Ramos (cell line): ENCODE measurements around the gene CRYBB1.

Experiments used
- in situ Hi-C: fragments of 300-500 bp; cut with MboI; formaldehyde crosslinking; loops from one replicate; pipeline ENCODE4 v1.14.3; 2022; ENCODE audit warnings: low sequenced_read_pairs; ENCODE audit not compliant: unreplicated experiment

Gene CRYBB1

DNA sequence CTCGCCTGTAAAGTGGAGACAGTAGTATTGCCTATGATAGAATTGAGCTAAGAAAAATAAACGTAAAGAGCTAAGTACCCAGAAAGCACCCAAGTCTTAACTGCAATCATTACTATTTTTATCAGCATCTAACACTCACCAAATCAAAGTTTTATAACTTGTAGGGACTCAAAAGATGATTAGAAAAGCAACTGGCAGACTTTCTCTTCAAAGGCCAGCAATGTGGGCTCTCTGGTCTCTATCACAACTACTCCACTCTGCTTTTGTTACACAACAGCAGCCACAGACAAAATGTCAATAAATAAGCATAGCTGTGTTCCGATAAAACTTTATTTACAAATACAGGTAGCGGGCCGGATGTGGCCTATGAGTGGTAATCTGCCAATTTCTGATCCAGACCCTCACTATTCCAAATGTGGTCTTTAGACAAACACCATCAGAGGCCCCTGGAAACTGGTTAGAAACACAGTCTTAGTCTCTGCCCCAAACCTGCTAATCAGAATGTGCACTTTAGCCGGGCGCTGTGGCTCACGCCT, 36.1 kb downstream of the CRYBB1 start:
- in situ Hi-C loops = no loop called here

DNA sequence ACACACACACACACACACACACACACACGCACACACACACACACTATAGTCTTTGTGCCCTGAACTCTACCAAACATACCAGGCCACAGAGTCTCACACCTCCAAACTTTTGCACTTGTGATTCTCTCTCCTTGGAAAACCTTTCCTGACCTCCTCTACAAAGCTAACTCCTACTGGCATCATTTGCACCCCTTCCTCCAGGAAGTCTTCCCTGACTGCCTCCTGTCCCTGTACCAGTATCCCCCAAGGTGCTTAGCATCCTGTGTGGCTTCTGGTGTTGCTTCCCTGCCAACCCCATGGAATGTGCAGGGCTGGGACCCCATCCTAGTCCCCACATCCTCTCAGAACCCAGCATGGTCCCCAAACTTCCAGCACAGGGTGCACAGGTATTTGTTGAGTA, 36.8 kb downstream of the CRYBB1 start:
- in situ Hi-C loops = no loop called here

DNA sequence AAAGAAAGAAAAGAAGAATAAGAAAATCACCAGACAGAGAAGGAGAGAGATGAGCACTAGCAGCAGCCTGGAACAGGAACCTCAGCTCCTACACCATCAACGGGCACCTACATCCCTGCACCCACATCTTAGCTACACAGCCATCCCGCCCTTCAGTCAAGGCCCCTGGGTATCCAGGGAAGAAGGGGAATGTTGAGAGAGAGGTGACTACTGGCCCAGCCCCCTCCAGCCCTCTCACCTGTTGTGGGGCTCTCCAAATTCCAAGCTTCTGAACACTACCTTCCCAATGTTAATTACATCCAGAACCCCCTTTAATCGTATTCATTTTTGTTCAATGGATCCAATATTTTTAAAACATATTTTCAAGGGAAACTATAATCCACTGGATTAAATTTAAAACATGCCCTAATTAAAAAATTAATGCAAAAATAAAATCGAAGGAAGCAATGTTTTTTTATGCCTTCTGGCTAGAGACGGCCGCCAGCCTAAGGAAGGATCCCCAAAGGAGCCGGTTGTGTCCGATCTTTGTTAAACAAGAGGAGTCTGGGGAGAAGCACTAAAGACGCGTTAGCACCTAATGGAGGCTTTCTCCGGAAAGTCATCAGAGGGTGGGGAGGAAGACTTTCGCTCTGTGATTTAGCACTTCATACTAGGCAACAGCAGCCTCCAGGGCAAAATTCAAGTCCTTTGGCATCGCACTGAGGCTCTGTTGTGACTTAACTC, 37.4 kb downstream of the CRYBB1 start:
- in situ Hi-C loops = no loop called here

DNA sequence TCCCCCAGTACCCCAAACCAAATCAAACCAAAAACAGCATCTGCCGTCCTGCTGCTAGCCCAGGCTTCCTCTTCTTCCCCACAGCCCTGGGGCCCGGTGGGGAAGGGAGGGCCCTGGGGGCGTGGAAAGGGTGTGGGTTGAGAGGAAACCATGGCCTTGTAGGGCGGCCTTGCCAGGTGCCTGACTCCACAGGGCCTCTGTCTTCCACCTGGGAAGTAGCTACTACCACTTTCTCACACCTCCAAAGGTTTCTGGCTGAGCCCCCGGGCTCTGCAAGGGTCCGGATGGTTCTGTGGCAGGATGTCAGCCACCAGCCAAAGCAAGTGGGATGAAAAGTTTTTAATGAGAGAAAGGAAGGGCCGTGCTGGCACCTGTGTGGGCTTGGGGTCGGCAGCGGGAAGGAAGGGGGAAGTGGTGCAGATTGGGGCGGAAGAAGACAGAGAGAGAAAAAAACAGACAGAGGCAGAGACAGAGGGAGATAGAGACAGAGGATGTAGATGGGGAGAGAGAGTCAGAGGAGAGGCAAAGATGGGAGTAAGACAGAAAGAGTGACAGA, 38.4 kb downstream of the CRYBB1 start:
- in situ Hi-C loops = no loop called here

DNA sequence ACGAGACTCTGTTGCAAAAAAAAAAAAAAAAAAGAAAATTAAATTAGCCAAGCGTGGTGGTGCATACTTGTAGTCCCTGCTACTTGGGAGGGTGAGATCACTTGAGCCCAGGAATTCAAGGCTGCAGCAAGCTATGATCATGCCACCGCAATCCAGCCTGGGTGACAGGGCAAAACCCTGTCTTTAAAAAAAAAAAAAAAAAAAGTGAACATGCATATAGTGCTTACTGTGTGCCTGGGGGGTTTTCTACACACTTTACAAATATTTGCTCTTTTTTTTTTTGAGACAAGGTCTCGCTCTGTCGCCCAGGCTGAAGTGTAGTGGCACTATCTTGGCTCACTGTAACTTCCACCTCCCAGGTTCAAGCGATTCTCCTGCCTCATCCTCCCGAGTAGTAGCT, 40.7 kb downstream of the CRYBB1 start:
- in situ Hi-C loops = no loop called here

DNA sequence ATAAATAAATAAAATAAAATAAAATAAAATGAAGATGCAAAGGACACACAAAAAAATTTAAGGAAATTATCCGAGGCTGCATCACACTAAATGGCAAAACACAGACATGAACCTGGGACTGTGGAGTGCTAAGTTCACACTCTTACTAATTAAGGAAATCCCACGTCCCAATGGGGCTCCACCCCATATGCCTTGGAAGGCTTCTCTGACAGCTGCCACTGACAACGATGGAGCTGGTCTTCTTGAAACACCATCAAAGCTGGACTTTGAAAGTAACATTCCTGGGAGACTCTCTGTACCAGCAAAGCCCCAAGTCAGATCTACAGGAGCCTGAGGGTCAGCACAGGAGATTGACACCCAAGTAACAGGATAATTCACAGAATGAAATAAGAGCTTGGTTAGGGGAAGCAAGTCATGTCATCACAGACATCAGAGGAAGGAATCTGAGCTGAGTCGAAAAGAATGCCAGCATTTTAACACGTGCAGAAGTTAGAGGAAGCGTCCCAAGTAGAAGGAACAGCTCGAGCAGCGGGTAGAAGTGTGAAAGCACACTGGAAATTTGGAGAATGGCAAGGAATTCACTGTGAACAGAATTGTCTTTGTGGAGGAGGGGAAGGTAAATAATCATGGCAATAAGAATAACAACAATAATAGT, 41.7 kb downstream of the CRYBB1 start:
- in situ Hi-C loops = no loop called here

DNA sequence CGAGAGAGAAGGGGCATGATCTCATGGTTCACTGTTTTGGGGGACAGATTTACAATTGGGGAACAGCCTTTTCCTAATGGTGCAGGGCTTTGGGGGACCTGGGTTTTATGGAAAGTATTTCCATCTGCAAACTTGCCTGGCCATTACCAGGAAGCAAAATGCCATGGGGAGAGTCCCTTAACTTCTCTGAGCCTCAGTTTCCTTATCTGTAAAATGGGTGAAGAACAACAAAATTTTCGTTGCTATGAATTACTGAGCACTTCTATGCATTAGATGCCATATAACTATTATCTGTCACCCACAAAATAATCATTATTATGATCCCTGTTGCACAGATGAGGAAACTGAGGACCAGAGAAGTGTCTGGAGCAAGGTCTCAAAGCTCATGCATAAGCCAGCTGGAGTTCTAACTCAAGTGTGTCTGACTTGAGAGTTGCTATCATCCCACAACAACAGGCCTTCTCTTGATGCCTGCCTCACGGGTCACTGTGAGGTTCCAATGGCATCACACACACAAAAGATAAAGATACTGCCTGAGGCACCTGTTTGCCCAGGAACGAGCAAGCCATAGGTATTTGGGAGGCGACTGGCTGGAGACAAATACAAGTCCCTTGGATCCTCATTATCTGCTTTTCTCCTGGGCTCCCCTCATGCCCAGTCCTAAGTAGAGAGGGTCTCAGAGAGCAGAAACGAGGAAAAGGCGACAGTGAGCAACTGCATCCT, 43.7 kb downstream of the CRYBB1 start:
- in situ Hi-C loops = no loop called here

DNA sequence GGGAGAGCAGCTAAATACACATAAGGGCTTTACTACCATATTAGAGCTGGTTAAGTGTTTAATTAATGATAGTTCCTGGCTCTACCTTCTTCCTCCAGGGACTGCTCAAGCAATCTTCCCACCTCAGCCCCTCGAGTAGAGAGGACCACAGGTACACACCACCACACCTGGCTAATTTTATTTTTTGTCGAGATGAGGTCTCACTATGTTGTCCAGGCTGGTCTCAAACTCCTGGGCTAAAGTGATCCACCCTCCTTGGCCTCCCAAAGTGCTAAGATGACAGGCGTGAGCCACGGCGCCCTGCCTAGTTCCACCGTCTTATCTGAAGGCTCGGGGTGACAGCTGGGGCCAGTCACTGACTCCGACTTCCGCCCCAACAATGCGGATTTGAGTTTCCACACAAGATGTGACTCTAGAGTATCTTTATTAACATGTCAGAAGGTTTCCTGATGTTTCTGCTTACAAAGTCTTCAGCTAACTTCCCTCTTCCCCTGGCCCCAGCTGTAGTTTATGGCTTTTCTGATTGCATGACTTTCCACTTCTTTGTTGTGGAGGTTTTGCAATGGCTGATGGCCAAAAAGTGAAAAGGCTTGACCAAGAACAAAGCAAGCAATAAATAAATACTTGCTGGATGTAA, 44.7 kb downstream of the CRYBB1 start:
- in situ Hi-C loops = no loop called here

DNA sequence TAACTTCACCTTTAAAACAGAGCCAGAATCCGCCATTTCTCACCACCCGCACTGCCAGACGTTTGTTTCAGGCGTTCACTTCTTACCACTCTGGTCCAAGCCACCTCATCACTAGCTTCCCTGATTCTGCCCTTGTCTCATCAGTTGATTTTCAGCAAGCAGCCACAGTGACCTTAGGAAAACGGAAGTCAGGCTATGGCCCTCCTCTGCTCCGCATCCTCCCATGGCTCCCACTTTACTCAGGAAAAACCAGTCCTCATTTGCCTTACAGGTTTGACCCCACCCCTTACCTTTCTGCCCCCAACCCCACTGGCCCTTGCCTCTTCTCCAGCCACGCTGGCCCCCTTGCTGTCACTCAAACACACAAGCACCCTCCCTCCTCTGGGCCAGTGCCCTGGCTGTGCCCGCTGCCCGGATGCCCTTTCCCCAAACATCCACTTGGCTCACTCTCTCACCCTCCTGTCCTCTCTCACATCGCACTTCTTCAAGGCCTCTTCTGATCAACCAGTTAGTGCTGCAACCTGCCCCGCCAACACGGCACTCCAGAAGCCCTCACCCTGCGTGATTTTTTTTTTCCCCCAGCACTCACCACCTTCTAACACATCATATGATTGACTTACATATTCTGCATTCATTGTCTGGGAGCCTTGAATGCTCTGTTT, 46.8 kb downstream of the CRYBB1 start:
- in situ Hi-C loops = no loop called here

DNA sequence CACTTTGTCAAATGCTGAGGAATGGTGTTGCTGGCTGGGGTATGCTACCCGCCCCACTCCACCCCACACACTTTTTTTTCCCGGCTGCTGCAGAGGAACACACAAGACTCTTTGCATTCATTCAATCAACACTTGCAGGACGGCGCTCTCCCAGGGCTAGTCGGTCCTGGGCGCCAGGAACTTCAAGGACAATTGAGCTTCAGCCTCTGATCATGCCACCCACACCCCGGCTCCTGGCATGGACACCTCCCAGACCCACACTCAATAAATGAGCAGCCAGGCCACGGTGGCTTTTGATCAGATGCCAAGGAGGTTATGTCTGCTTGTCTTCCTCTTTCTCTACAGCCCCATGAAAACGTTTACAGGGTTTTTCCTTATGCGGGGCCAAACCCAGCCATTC, 47.7 kb downstream of the CRYBB1 start:
- in situ Hi-C loops = no loop called here

DNA sequence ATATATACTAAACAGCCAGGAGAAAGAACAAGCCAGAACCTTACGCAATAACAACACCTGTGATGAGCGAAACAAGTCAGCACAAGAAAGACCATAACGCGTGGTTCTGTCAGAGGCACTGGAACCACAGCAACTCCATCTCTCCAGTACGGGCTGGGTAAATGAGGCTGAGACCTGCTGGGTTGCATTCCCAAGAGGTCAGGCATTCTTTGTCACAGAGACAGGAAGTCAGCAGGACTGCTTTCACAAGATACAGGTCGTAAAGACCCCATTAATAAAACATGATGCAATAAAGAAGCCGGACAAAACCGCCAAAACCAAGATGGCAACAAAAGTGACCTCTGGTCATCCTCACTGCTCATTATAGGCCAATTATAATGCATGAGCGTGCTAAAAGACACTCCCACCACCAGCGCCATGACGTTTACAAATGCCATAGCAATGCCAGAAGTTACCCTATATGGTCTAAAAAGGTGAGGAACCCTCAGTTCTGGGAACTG, 49.6 kb downstream of the CRYBB1 start:
- in situ Hi-C loops = no loop called here

DNA sequence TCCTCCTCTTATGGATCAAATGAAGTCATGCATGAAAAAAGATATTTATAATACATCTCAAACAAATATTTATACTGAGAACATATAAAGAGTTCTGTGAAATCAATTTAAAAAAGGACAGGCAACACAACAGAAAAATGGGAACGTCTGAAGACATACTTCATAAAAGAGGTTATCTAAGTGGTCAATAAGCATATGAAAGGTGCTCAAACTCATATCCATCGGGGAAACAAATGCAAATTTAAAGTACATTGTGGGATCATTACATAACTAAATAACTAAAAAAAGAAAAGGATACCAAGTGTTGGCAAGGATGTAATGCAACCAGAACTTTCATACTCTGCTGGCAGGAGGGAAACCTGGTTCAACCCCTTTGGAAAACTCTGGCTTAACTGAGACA, 50.2 kb downstream of the CRYBB1 start:
- in situ Hi-C loops = no loop called here

DNA sequence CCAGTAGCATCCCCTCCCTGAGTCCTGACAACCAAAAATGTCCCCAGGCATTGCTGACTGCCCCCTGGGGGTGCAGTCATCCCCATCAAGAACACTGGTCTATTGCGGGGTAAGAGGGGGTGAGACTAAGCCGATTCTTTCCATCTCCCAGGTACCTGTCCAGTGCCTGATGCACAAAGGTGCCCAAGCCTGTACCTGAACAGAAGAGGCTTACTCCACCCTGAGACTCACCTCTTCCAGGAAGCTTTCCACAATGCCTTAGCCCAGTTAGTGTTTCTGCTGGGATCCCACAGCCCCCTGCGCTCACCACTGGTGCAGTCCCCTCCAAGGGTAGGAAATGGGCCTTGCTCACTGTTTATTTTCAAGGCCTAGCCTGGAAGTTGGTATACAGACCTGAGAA, 50.8 kb downstream of the CRYBB1 start:
- in situ Hi-C loops = no loop called here

DNA sequence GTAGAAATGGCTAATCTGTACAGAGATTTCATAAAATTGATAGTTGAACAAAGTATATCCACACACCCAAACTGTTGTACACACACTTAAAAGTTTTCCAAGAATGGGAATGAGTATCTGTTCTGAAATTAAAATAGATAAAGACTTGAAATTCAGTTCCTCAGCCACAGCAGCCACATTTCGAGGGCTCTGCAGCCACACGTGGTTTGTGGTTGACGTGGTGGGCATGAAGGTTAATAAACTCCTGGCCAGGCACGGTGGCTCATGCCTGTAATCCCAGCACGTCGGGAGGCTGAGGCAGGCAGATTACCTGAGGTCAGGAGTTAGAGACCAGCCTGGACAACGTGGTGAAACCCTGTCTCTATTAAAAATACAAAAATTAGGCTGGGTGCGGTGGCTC, 51.9 kb downstream of the CRYBB1 start:
- in situ Hi-C loops = no loop called here

DNA sequence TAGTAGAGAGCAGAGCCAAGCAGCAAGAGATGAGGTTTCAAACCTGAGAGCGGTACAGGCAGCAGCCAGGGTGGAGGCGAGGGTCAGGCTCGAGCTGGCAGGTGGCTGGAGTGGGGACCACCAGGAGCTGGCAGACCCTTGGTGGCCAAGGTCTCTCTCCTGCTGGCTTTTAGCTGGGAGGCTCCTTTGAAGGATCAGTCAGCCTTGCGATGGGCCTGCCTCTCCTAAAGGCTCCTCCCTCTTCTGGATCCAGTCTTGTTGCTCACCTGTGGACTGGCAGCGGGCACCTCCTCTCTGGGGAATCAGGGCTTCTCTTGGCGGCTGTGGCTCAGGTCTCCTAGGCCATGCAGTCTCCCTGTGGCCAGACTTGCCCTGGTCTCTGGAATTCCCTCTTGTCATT, 52.6 kb downstream of the CRYBB1 start:
- in situ Hi-C loops = no loop called here

DNA sequence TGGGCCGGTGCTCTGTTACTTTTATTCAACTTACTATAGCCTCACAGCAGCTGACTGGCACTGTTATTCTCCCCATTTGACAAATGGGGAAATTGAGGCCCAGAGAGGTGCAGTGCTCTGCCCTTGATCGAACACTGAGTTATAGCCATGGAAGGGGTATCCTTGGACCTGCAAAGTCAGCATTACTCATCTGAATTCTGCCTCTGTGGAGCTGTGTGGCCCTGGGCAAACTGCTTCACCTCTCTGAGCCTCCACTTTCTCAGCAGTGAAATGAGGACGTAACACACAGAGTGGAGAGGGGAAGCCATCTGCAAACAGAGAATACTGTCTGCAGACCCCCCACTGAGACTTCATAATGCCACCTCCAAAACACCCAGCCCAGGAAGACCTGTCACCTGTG, 53.2 kb downstream of the CRYBB1 start:
- in situ Hi-C loops = no loop called here

DNA sequence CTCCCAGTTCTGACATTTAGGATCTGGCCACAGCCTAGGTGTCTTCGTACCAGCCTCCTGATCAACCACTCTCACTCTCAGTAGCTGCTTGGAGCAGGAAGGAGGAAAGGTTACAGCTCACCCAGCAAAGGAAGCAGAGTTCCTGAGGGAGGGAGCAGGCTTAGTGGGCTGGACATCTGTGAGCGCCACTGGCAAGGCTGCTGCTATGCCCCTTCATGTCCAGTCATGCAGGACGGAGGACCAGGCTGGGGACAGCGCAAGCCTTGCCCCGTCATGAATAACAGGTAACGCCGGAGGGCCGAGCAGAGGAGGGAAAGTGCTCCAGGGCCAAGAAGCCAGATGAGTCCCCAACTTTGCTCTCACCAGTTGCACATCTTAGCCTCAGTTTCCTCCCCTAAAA, 53.6 kb downstream of the CRYBB1 start:
- in situ Hi-C loops = no loop called here

DNA sequence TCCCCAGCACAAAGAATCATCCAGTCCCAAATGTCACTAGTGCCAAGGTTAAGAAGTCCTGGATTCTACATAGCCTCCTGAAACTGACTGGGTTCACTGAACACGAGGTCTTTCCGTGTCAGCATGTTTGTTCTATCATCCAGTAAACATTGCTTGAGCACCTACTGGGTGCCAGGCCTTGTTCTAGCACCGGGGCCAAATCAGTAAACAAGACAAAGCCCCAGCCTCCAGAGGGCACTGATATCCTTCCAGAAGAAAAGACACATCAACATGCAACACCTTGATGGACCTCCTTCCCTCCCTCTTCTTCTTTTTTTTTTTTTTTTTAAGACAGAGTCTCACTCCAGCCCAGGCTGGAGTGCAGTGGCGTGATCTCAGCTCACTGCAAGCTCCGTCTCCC, 54.8 kb downstream of the CRYBB1 start:
- in situ Hi-C loops = no loop called here

DNA sequence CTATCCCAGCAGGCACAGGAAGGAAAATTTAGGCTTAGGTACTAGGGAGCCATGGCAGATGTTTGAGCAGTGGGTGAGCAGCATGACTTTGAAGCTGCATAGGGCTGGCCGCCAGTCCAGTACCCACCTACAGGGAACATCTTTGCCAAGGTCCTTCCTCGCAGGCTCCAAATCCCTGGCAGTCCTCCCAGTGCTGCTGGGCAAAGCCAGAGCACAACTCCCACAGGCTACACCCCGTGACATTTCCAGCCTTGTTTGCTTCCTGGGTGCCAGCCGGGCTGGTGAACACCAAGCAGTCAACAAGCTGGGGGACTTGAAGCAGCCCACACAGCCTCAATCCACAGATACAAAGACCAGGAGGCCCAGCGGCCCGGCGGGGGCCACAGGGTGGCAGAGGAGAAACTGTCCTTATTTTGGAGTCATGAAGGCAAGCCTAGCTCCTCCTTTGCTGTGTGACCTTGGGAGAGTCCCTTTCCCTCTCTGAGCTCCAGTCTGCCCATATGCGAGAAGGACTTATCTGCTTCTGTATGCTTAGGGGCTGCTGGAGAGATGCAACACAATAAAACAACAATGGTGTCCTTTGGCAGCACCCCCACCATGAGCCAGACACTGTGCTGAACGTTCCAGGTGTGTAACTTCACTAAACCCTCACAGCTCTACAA, 55.9 kb downstream of the CRYBB1 start:
- in situ Hi-C loops = no loop called here
